Left cardiac atrium (tissue), 4 donors: ENCODE results near the gene PCDHB16. TPM values are rescaled to one million over a fixed set of nuclear protein-coding genes. Genes with fewer than 3 reads are reported as not detected.
"Not testable (repeated sequence)": the region's sequence is repeated elsewhere in the genome, so short reads cannot be mapped to it uniquely, and the experiment has no call there.

ENCODE experiments used
- ATAC-seq, 2 donors: fragments of 200-7000 bp; cut with Tn5 transposase; one replicate each; pipeline ENCODE4 v1.9.1; 2020; ENCODE audit warnings: mild to moderate bottlenecking in 2 of 2, moderate library complexity in 2 of 2
- DNase-seq: peaks from one replicate; pipeline ENCODE4 v3.0.0-alpha.2; 2020
- intact Hi-C, 2 donors: fragments of 100-400 bp; cut with DNase I; formaldehyde crosslinking; loops; one replicate each; pipeline versions ENCODE4 v1.14.1 to v1.15.1; 2022 to 2023
- long read RNA-seq: library from polyadenylated mRNA; unstranded; transcript quantifications from one replicate; pipeline ENCODE4 v2.0.0, GENCODE V29; 2021
- total RNA-seq, 2 donors: library from RNA; stranded (reverse); fragmentation: NEBNext Ultra II Directional; extraction: Animal tissue kit (Norgen Biotek cat#: 25700); gene quantifications; one replicate each; pipeline ENCODE4 v1.2.1, GENCODE V29; 2021
- donor health status: DM: no; HTN: yes; CAD: no.
- donor health status: DM: no; HTN: yes; CAD: no; lungs with severe emphysema.
- donor health status: DM: yes; HTN: yes; CAD: no.
- donor health status: Dilated cardiomyopathy.

PCDHB16 gene
- total RNA-seq = 1 to 10 TPM; 2.6 to 3.1 TPM
- long read RNA-seq, full-length matches to known transcripts = 1 of 1 reads
- long read RNA-seq, partial matches to known transcripts = 0 of 1 reads
- long read RNA-seq, other reads (novel, unspliced or antisense) = 0 of 1 reads

DNA sequence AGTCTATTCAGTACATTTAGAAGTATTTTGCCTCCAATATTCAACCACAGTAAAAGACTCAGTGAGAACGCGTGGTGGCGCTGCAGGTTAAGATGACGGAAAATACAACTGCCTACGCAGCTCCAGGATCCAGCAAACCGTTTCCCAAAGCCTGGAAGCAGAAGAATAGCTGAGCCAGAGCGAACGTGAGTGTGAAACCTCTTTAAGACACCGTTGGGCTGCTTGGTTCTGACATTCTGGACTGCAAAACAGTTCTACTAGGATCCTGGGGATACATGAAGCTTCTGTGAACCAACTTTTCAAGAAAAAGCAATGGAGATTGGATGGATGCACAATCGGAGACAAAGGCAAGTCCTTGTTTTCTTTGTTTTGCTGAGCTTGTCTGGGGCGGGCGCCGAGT lies at the start of gene PCDHB16:
TSS of gene PCDHB16 (plus strand) at position 140 of the 400 bp plus-strand sequence. CDS start at position 313, 173 bp downstream.
- intact Hi-C loops = no loop called here

DNA sequence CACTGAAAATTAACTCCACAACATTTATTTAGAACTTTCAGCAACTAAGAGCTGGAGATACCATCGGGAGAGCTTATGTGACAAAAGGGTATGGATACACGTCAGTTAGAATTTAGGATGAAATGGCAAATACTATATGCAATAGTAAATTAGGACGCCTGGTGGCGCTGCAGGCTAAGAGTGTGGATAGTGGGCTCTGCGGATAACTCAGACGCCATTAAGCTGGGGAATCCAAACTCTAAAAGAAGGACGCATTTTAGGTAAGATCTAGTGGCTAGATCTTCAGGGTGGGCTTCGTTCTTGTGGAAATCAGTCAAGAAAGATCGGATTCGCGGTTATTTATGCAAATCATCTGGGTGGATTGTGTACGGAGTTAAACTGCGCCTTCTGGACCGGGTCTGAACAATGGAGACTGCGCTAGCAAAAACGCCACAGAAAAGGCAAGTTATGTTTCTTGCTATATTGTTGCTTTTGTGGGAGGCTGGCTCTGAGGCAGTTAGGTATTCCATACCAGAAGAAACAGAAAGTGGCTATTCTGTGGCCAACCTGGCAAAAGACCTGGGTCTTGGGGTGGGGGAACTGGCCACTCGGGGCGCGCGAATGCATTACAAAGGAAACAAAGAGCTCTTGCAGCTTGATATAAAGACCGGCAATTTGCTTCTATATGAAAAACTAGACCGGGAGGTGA lies 47.0 kb upstream of the PCDHB16 start, which contains the start of gene PCDHB5:
TSS of gene PCDHB5 (plus strand) at position 177 of the 688 bp plus-strand sequence. CDS start at position 406, 229 bp downstream.
- intact Hi-C loops = no loop called here
- peak; percentile 42 to 47 for ATAC-seq

More for the DNA sequence above, at the start of gene PCDHB16:
- peak; percentile 50 to 73 for ATAC-seq
- DNase-seq = no peak

DNA sequence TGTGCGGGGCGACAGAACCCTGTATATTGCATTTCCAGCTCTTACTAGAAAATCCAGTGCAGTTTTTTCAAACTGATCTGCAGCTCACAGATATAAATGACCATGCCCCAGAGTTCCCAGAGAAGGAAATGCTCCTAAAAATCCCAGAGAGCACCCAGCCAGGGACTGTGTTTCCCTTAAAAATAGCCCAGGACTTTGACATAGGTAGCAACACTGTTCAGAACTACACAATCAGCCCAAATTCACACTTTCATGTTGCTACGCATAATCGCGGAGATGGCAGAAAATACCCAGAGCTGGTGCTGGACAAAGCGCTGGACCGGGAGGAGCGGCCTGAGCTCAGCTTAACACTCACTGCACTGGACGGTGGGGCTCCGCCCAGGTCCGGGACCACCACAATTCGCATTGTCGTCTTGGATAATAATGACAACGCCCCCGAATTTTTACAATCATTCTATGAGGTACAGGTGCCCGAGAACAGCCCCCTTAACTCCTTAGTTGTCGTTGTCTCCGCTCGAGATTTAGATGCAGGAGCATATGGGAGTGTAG lies 46.4 kb upstream of the PCDHB16 start:
- DNase-seq (no peak), ATAC-seq (no peak)
- intact Hi-C loops = no loop called here

More for the DNA sequence above, 47.0 kb upstream of the PCDHB16 start, which contains the start of gene PCDHB5:
- no peak for DNase-seq

DNA sequence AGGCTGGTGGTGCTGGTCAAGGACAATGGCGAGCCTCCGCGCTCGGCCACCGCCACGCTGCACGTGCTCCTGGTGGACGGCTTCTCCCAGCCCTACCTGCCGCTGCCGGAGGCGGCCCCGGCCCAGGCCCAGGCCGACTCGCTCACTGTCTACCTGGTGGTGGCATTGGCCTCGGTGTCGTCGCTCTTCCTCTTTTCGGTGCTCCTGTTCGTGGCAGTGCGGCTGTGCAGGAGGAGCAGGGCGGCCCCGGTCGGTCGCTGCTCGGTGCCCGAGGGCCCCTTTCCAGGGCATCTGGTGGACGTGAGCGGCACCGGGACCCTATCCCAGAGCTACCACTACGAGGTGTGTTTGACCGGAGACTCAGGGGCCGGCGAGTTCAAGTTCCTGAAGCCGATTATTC lies 44.8 kb upstream of the PCDHB16 start:
- ATAC-seq, intact Hi-C loops, DNase-seq: not testable (repeated sequence)

DNA sequence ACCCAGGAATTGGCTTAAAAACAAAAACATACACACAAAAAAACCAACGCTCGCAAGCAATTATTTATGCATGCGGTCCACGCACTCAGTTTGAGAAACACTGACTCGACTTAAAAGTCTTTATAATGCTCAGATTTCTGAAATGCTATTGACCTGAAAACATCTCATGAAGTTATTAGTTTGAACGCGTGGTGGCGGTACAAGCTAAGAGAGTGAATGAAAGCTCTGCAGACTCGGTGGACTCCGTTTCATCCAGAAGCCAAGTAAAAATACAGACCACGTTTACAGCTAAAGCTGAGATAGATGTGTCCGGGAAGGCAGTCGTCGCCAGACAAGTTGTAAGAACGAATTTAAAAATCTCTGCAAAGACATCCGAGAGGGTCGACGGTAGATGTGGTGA lies 32.4 kb upstream of the PCDHB16 start, which contains the start of gene PCDHB6:
TSS of gene PCDHB6 (plus strand) at position 246 of the 400 bp plus-strand sequence. CDS start 201 bp downstream, outside the sequence.
- ATAC-seq (no peak), DNase-seq (no peak)
- intact Hi-C loops = no loop called here

DNA sequence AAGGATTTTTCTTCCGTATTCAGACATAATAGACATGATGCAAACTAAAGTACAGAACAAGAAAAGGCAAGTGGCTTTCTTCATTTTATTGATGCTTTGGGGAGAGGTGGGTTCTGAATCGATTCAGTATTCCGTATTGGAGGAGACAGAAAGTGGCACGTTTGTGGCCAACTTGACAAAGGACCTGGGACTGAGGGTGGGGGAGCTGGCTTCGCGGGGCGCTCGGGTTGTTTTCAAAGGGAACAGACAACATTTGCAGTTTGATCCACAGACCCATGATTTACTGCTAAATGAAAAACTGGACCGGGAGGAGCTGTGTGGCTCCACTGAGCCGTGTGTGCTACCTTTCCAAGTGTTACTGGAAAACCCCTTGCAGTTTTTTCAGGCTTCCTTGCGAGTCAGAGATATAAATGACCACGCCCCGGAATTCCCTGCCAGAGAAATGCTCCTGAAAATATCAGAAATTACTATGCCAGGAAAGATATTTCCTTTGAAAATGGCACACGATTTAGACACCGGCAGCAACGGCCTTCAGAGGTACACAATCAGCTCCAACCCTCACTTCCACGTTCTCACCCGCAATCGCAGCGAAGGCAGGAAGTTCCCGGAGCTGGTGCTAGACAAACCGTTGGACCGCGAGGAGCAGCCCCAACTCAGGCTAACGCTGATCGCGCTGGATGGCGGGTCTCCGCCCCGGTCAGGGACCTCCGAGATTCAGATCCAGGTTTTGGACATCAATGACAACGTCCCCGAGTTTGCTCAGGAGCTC lies 31.8 kb upstream of the PCDHB16 start:
- intact Hi-C loops = no loop called here
- ATAC-seq (no peak), DNase-seq (no peak)

DNA sequence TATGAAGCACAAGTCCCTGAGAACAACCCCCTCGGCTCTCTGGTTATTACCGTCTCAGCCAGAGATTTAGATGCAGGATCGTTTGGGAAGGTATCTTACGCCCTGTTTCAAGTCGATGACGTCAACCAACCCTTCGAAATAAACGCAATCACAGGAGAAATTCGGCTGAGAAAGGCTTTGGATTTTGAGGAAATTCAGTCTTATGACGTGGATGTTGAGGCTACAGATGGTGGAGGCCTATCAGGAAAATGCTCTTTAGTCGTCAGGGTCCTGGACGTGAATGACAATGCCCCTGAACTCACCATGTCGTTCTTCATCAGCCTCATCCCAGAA lies 31.2 kb upstream of the PCDHB16 start:
- intact Hi-C loops = no loop called here
- DNase-seq (no peak), ATAC-seq (no peak)

DNA sequence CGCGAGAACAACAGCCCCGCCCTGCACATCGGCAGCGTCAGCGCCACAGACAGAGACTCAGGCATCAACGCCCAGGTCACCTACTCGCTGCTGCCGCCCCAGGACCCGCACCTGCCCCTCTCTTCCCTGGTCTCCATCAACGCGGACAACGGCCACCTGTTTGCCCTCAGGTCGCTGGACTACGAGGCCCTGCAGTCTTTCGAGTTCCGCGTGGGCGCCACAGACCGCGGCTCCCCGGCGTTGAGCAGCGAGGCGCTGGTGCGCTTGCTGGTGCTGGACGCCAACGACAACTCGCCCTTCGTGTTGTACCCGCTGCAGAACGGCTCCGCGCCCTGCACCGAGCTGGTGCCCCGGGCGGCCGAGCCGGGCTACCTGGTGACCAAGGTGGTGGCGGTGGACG lies 30.6 kb upstream of the PCDHB16 start:
- DNase-seq, intact Hi-C loops, ATAC-seq: not testable (repeated sequence)

DNA sequence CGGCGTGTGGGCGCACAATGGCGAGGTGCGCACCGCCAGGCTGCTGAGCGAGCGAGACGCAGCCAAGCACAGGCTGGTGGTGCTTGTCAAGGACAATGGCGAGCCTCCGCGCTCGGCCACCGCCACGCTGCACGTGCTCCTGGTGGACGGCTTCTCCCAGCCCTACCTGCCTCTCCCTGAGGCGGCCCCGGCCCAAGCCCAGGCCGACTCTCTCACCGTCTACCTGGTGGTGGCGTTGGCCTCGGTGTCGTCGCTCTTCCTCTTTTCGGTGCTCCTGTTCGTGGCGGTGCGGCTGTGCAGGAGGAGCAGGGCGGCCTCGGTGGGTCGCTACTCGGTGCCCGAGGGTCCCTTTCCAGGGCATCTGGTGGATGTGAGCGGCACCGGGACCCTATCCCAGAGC lies 30.1 kb upstream of the PCDHB16 start:
- ATAC-seq, intact Hi-C loops, DNase-seq: not testable (repeated sequence)

DNA sequence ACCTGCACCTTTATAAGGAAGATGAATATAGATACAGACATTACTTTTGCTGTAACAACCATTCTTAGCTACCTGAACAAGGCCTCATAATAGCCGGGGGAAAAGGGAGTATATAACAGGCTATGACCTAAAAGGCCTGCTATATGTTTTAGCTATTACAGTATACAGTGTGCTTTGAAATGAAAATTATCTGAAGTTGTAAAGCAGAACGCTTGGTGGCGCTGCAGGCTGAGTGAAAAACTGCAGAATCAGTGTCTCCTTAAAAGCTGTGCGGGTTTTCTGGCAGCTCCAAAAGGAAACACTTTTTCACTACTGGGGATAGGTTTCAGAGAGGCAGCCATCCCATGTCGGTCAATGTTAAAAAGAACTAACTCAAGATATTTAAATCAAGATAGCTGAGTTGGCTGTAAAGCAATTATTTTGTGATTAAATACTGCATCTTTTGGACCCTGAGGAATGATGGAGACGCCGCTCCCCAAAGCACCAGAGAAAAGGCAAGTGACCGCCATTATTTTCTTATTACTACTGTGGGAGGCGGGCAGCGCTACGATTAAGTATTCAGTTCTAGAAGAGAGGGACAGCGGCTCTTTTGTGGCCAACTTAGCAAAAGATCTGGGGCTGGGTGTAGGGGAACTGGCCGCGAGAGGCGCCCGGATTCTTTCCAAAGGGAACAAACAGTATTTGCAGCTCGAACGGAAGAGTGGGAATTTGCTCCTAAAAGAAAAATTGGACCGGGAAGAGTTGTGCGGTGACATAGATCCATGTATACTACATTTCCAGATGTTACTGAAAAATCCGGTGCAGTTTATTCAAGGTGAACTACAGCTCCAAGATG lies 26.4 kb upstream of the PCDHB16 start:
- ATAC-seq (no peak), DNase-seq (no peak)
- intact Hi-C loops = no loop called here

DNA sequence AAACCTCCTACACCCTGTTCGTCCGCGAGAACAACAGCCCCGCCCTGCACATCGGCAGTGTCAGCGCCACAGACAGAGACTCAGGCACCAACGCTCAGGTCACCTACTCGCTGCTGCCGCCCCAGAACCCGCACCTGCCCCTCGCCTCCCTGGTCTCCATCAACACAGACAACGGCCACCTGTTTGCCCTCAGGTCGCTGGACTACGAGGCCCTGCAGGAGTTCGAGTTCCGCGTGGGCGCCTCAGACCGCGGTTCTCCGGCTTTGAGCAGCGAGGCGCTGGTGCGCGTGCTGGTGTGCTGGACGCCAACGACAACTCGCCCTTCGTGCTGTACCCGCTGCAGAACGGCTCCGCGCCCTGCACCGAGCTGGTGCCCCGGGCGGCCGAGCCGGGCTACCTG lies 24.8 kb upstream of the PCDHB16 start:
- intact Hi-C loops, DNase-seq, ATAC-seq: not testable (repeated sequence)

DNA sequence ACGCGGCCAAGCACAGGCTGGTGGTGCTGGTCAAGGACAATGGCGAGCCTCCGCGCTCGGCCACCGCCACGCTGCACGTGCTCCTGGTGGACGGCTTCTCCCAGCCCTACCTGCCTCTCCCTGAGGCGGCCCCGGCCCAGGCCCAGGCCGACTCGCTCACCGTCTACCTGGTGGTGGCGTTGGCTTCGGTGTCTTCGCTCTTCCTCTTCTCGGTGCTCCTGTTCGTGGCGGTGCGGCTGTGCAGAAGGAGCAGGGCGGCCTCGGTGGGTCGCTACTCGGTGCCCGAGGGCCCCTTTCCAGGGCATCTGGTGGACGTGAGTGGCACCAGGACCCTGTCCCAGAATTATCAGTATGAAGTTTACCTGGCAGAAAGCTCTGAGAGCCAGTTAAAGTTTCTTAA lies 24.3 kb upstream of the PCDHB16 start:
- intact Hi-C loops, ATAC-seq, DNase-seq: not testable (repeated sequence)

DNA sequence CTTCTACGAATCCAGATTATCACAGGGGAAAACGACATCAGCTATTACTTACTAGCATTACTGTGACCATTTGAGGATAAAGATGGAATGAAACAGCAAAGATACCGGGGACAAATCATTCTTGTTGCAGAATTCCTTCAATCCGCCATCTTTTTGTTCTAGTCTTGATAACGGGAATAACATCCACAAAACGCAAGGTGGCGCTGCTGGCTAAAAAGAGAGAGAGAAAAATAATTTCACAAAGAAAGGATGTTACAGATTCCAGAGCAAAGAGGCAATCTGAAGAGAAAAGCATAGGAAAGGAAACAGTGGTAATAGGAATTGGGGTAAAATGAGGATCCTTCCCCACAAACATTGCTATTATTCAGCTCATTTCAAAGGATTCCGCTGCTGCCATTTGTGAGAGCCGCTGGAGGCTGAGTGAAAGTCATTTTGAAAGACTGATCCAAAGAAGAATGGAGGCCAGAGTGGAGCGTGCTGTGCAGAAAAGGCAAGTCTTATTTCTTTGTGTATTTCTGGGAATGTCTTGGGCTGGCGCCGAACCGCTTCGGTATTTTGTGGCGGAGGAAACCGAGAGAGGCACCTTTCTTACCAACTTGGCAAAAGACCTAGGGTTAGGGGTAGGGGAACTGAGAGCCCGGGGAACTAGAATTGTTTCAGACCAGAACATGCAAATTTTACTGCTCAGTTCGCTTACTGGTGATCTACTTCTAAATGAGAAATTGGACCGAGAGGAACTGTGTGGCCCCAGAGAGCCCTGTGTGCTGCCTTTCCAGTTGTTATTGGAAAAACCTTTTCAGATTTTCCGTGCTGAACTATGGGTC lies 9.6 kb upstream of the PCDHB16 start, which contains the start of gene PCDHB7:
TSS of gene PCDHB7 (plus strand) at position 264 of the 824 bp plus-strand sequence. CDS start at position 456, 192 bp downstream.
- no peak for DNase-seq
- no peak for ATAC-seq
- intact Hi-C loops = no loop called here

DNA sequence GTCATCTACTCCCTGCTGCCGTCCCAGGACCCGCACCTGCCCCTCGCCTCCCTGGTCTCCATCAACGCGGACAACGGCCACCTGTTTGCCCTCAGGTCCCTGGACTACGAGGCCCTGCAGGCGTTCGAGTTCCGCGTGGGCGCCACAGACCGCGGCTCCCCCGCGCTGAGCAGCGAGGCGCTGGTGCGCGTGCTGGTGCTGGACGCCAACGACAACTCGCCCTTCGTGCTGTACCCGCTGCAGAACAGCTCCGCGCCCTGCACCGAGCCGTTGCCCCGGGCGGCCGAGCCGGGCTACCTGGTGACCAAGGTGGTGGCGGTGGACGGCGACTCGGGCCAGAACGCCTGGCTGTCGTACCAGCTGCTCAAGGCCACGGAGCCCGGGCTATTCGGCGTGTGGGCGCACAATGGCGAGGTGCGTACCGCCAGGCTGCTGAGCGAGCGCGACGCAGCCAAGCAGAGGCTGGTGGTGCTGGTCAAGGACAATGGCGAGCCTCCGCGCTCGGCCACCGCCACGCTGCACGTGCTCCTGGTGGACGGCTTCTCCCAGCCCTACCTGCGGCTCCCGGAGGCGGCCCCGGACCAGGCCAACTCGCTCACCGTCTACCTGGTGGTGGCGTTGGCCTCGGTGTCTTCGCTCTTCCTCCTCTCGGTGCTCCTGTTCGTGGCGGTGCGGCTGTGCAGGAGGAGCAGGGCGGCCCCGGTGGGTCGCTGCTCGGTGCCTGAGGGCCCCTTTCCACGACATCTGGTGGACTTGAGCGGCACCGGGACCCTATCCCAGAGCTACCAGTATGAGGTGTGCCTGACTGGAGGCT lies 7.7 kb upstream of the PCDHB16 start:
- DNase-seq, intact Hi-C loops, ATAC-seq: not testable (repeated sequence)

DNA sequence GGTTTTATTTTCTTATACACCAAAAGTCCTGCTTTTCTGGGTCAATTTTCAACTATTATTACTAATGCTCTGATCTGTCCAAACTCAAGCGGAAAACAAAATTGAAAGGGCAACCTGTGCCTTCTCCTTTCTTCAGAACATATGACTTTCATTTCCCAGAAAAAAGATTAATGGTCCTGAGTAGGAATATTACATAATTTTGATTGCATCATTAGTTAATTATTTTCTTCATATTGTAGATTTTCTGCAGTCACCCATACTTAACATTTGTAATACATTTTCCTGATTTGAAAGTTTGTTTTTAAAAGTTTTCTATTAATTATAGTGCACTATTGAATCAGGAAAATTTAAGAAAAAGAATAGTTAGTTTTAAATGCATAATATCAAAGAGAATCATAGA lies 6.3 kb upstream of the PCDHB16 start:
- ATAC-seq (no peak), DNase-seq (no peak)
- intact Hi-C loops = no loop called here

DNA sequence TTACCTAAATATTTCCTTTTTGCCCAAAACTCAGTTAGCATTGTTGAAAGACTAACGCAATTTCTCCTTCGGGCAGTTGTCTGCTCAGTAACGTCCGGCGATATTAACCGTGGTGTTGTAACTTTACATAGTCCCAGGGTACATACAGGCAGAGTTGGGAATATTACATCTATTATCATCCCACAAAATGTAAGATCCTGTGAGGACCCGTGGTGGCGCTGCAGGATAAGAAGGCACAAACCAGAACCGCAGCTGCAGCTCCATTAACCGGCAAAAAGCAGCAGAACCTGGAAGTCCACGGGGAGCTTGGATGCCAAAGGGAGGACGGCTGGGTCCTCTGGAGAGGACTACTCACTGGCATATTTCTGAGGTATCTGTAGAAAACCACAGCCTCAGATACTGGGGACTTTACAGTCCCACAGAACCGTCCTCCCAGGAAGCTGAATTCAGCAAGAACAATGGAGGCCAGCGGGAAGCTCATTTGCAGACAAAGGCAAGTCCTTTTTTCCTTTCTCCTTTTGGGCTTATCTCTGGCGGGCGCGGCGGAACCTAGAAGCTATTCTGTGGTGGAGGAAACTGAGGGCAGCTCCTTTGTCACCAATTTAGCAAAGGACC lies 4.5 kb upstream of the PCDHB16 start, which contains the start of gene PCDHB8:
TSS of gene PCDHB8 (plus strand) at position 214 of the 615 bp plus-strand sequence. CDS start at position 459, 245 bp downstream.
- peak; percentile 65 to 68 for ATAC-seq
- intact Hi-C loops, DNase-seq: not testable (repeated sequence)
